ENCODE results near the gene ACOT7. TPM values are rescaled to one million over a fixed set of nuclear protein-coding genes. Genes with fewer than 3 reads are reported as not detected.

Gene ACOT7
- total RNA-seq, 2 experiments from 2014 or later = 23.4 to 53.6 TPM

DNA sequence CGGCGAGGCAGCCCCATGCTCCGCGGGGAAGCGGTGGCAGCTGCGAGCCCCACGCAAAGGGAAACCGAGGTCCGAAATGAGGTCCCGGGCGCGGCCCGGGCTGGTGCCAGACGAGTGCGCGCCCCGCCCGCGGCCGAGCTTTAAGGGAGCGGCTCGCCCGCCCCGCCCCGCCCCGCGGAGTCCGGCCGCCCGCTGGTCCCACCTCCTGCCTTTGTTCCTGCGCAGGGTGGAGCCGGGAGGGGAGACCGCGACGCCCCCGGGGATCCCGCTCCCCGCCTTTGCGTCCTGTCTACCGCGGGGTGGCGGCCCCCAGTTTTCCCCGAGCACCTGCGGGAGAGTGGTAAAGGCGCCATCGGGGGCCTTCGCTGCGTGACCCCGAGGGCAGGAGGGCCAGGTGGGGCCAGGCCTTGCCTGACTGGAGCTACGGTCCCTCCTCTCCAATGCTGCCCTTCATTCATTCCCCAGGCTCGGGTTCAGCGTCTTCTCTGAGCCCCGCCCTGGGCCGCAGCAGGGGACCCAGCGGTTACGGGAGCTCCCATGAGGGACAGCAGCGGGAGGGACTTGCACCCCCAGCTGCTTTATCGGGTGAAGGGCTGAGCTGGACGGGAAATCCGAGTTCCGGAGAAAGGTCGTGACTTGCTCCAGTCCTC is 26.4 kb upstream of the ACOT7 start, which contains the start of gene HES2:
Gene HES2, minus strand, starts transcription at position 116 of the 650 bp plus-strand sequence. Its CDS starts 99 bp downstream, at position 17.
- no peak within 1 kb of the TSS for H3K4me2 ChIP-seq (ENCODE audit: low read length)
- DNase-seq (ENCODE audit: low spot score) = no peak
- POLR2A ChIA-PET = no interaction called here

DNA sequence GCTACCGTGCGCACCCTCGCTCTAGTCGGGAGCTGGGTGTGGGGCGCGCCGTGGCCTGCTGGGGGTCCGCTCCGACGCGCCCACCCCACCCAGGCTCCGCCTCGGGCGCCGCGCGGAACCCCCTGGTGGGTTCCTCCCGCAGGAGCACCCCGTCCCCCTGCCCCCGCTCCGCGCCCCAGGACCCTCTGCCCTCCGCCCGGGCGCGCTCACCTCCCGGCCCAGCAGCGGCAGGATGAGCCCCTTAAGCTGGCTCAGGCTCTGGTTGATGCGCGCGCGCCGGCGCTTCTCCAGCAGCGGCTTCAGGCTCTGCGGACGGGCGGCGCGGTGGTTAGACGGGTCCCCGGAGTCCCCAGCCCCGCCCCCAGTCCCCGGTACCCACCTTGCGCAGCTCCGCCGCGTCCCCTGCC is 25.8 kb upstream of the ACOT7 start:
- Histone ChIP-seq H3K27ac (ENCODE audit: low read depth, low read length, poor library complexity, severe bottlenecking) (no peak overlapping the region), H4K20me1 (ENCODE audit: insufficient read depth, low read length) (no peaks in the 10 kb centered on the region), H3K9me2 (ENCODE audit: insufficient read depth, low read length) (no peaks in the 10 kb centered on the region), H3K36me3 (ENCODE audit: insufficient read depth, low read length) (no peaks in the 10 kb centered on the region), H3K79me2 (ENCODE audit: insufficient read depth, low read depth, low read length) (no peaks in the 10 kb centered on the region), H3K4me3 (ENCODE audit: low read depth, low read length, poor library complexity, severe bottlenecking) (no peak overlapping the region), H3K9me3 (ENCODE audit: low read length) (no peaks in the 10 kb centered on the region), H3K4me2 (ENCODE audit: low read length) (no peak overlapping the region), H3K4me1 (ENCODE audit: insufficient read depth, low read length, poor library complexity, severe bottlenecking) (no peaks in the 10 kb centered on the region), H2AFZ (ENCODE audit: low read length) (no peak overlapping the region)
- no peak for DNase-seq (ENCODE audit: low spot score)
- TF ChIP-seq EZH2phosphoT487 (IDR thresholded peaks at IDR 0.05; ENCODE audit: borderline replicate concordance, low read depth, low read length) = no peak
- TF ChIP-seq, protein P1, sequence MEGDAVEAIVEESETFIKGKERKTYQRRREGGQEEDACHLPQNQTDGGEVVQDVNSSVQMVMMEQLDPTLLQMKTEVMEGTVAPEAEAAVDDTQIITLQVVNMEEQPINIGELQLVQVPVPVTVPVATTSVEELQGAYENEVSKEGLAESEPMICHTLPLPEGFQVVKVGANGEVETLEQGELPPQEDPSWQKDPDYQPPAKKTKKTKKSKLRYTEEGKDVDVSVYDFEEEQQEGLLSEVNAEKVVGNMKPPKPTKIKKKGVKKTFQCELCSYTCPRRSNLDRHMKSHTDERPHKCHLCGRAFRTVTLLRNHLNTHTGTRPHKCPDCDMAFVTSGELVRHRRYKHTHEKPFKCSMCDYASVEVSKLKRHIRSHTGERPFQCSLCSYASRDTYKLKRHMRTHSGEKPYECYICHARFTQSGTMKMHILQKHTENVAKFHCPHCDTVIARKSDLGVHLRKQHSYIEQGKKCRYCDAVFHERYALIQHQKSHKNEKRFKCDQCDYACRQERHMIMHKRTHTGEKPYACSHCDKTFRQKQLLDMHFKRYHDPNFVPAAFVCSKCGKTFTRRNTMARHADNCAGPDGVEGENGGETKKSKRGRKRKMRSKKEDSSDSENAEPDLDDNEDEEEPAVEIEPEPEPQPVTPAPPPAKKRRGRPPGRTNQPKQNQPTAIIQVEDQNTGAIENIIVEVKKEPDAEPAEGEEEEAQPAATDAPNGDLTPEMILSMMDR (conservative IDR thresholded peaks at IDR 0.05; ENCODE audit: low read length) = no peak
- ChIA-PET POLR2A (no interaction called here), CTCF (ENCODE audit: unreplicated experiment) (no interaction called here)
- BruUV-seq (replicated peaks) = no TSS peak
- intact Hi-C loops (cut with micrococcal nuclease; ENCODE audit: unreplicated experiment) = no loop called here

More for the DNA sequence above, 26.4 kb upstream of the ACOT7 start, which contains the start of gene HES2:
- H2AFZ ChIP-seq (ENCODE audit: low read length) = no peak within 1 kb of the TSS
- no peak within 1 kb of the TSS for H3K27ac ChIP-seq (ENCODE audit: low read depth, low read length, poor library complexity, severe bottlenecking)
- TF ChIP-seq EZH2phosphoT487 (IDR thresholded peaks at IDR 0.05; ENCODE audit: borderline replicate concordance, low read depth, low read length) = no peak
- TF ChIP-seq, protein P1 (conservative IDR thresholded peaks at IDR 0.05; ENCODE audit: low read length) = no peak
- CTCF ChIA-PET (ENCODE audit: unreplicated experiment) = no interaction called here
- BruUV-seq (replicated peaks) = no TSS peak
- H3K4me3 ChIP-seq (ENCODE audit: low read depth, low read length, poor library complexity, severe bottlenecking) = no peak within 1 kb of the TSS
- no peaks in the 10 kb centered on the region for H3K9me3 ChIP-seq (ENCODE audit: low read length)
- H3K9me2 ChIP-seq (ENCODE audit: insufficient read depth, low read length) = no peaks in the 10 kb centered on the region
- H3K79me2 ChIP-seq (ENCODE audit: insufficient read depth, low read depth, low read length) = no peaks in the 10 kb centered on the region
- no peaks in the 10 kb centered on the region for H4K20me1 ChIP-seq (ENCODE audit: insufficient read depth, low read length)
- H3K36me3 ChIP-seq (ENCODE audit: insufficient read depth, low read length) = no peaks in the 10 kb centered on the region
- intact Hi-C loops (cut with micrococcal nuclease; ENCODE audit: unreplicated experiment) = no loop called here
- no peaks in the 10 kb centered on the region for H3K4me1 ChIP-seq (ENCODE audit: insufficient read depth, low read length, poor library complexity, severe bottlenecking)

DNA sequence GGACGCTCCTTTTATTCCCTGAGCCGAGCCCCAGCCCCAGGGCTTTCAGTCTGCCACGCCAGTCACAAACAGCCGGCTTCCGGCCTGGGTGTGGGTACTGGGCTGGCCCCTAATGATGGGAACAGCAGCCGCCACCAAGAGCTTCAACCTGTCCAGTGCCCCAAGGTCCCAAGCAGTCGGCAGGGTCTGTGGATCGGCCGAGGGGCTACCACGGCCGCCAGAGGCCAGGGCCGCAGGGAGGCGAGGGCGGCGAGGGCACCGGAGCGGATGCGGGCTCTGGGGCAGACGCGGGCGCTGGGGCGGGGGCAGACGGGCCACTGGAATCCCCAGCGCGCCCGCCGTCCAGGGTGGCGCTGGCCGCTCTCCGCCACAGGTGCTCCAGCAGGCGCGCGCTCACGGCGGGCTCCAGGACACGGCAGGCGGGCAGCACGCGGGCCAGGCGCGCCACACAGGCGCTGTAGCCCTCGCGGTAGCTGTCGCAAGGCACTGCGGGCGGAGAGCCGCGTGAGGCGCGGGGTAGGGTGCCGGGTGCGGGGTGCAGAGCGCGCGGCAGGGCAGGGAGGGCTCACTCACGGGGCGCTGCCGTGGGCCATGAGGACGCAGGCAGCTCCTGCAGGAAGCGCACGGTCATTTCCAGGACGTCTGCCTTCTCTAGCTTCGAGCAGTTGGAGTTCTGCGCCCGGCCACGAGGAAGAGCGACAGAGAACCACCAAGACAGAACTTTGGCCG is 25.3 kb upstream of the ACOT7 start:
- TF ChIP-seq, protein P1 (conservative IDR thresholded peaks at IDR 0.05; ENCODE audit: low read length) = no peak
- no peak for TF ChIP-seq EZH2phosphoT487 (IDR thresholded peaks at IDR 0.05; ENCODE audit: borderline replicate concordance, low read depth, low read length)
- H3K4me3 ChIP-seq (ENCODE audit: low read depth, low read length, poor library complexity, severe bottlenecking) = no peak overlapping the region
- DNase-seq (ENCODE audit: low spot score) = no peak
- no peaks in the 10 kb centered on the region for H3K9me2 ChIP-seq (ENCODE audit: insufficient read depth, low read length)
- H2AFZ ChIP-seq (ENCODE audit: low read length) = no peak overlapping the region
- no peak overlapping the region for H3K27ac ChIP-seq (ENCODE audit: low read depth, low read length, poor library complexity, severe bottlenecking)
- H3K36me3 ChIP-seq (ENCODE audit: insufficient read depth, low read length) = no peaks in the 10 kb centered on the region
- H3K4me1 ChIP-seq (ENCODE audit: insufficient read depth, low read length, poor library complexity, severe bottlenecking) = no peaks in the 10 kb centered on the region
- no peaks in the 10 kb centered on the region for H4K20me1 ChIP-seq (ENCODE audit: insufficient read depth, low read length)
- ChIA-PET POLR2A (no interaction called here), CTCF (ENCODE audit: unreplicated experiment) (no interaction called here)
- no peaks in the 10 kb centered on the region for H3K9me3 ChIP-seq (ENCODE audit: low read length)
- no peaks in the 10 kb centered on the region for H3K79me2 ChIP-seq (ENCODE audit: insufficient read depth, low read depth, low read length)
- BruUV-seq (replicated peaks) = no TSS peak
- intact Hi-C loops (cut with micrococcal nuclease; ENCODE audit: unreplicated experiment) = no loop called here
- no peak overlapping the region for H3K4me2 ChIP-seq (ENCODE audit: low read length)

All from OCI-LY7 (cell line).